GM19455 (cell line): ENCODE measurements around the gene CEACAM18.
"Not testable (repeated sequence)": the region's sequence is repeated elsewhere in the genome, so short reads cannot be mapped to it uniquely, and the experiment has no call there.

ENCODE experiments used
- ATAC-seq: cut with Tn5 transposase; IDR thresholded peaks from one replicate; pipeline ENCODE4 v1.9.1; 2021; ENCODE audit not compliant: unreplicated experiment

CEACAM18 gene

GRCh38 chr19:51460164-51460992 lies 18.0 kb upstream of the CEACAM18 start:
- no peak for ATAC-seq

GRCh38 chr19:51461723-51462161 lies 16.6 kb upstream of the CEACAM18 start:
- ATAC-seq: no peak

GRCh38 chr19:51462276-51462675 lies 16.1 kb upstream of the CEACAM18 start:
- no peak for ATAC-seq

GRCh38 chr19:51462681-51463080 lies 15.7 kb upstream of the CEACAM18 start:
- ATAC-seq: no peak

- not testable (repeated sequence) for ATAC-seq
Observed at GRCh38 chr19:51463976-51464581, 14.3 kb upstream of the CEACAM18 start.

GRCh38 chr19:51466723-51467122 lies 11.6 kb upstream of the CEACAM18 start:
- no peak for ATAC-seq

- no peak for ATAC-seq
Observed at GRCh38 chr19:51467864-51468544, 10.3 kb upstream of the CEACAM18 start.

- no peak for ATAC-seq
Observed at GRCh38 chr19:51468545-51468920, 9.8 kb upstream of the CEACAM18 start.

GRCh38 chr19:51469162-51469561 lies 9.2 kb upstream of the CEACAM18 start:
- ATAC-seq: no peak

- no peak for ATAC-seq
Observed at GRCh38 chr19:51469629-51470028, 8.7 kb upstream of the CEACAM18 start.

GRCh38 chr19:51470966-51471365 lies 7.4 kb upstream of the CEACAM18 start:
- ATAC-seq: no peak

- ATAC-seq: no peak
Observed at GRCh38 chr19:51471527-51471926, 6.8 kb upstream of the CEACAM18 start.

- ATAC-seq: no peak
Observed at GRCh38 chr19:51472607-51473006, 5.7 kb upstream of the CEACAM18 start.

- no peak for ATAC-seq
Observed at GRCh38 chr19:51473009-51473707, 5.2 kb upstream of the CEACAM18 start.

GRCh38 chr19:51476164-51476563 lies 2.2 kb upstream of the CEACAM18 start:
- ATAC-seq: no peak

- no peak for ATAC-seq
Observed at GRCh38 chr19:51477344-51477743, 995 bp upstream of the CEACAM18 start.

- ATAC-seq: no peak
Observed at GRCh38 chr19:51479531-51480331, 1.4 kb downstream of the CEACAM18 start.

GRCh38 chr19:51480590-51480989 lies 2.3 kb downstream of the CEACAM18 start:
- no peak for ATAC-seq

GRCh38 chr19:51485960-51486660 lies 7.8 kb downstream of the CEACAM18 start:
- no peak for ATAC-seq

- ATAC-seq: no peak
Observed at GRCh38 chr19:51488491-51488890, 10.2 kb downstream of the CEACAM18 start.
